Sigmoid colon (tissue), 7 donors: Measurements from ENCODE around the gene RBP4. TPM values are rescaled to one million over a fixed set of nuclear protein-coding genes. Genes with fewer than 3 reads are reported as not detected.

Experiments used
- DNase-seq: peaks from one replicate; pipeline ENCODE4 v3.0.0-alpha.2; 2019
- H3K27ac ChIP-seq, 4 donors: fragments of 200-600 bp; sonication (generic); one replicate each; pipeline ENCODE4 v1.5.1; 2016 to 2019; ENCODE audit warnings: mild to moderate bottlenecking in 1 of 4
- H3K27me3 ChIP-seq, 3 donors: fragments of 200-600 bp; sonication (generic); one replicate each; pipeline ENCODE4 v1.5.1; 2019; ENCODE audit warnings: mild to moderate bottlenecking in 1 of 3
- H3K36me3 ChIP-seq, 4 donors: fragments of 200-600 bp; sonication (generic); one replicate each; pipeline ENCODE4 v1.5.1; 2016 to 2019
- H3K4me1 ChIP-seq, 4 donors: fragments of 200-600 bp; sonication (generic); one replicate each; pipeline ENCODE4 v1.5.1; 2017 to 2019
- H3K4me3 ChIP-seq, 4 donors: fragments of 200-600 bp; sonication (generic); one replicate each; pipeline ENCODE4 v1.5.1; 2017 to 2019; ENCODE audit warnings: mild to moderate bottlenecking in 2 of 4, moderate library complexity in 1 of 4
- H3K9me3 ChIP-seq, 4 donors: fragments of 200-600 bp in 3 of 4; sonication (generic) in 3 of 4; one replicate each; pipeline versions ENCODE4 v1.5.1 to v1.6.1; 2013 to 2019
- CTCF ChIP-seq, 4 experiments: fragments of 450-650 bp in 3 of 4; fragments of 200-600 bp in 1 of 4; IDR thresholded peaks; one replicate each; pipeline ENCODE4 v1.5.1; 2016 to 2019; ENCODE audit warnings: antibody characterized with exemption in 4 of 4, mild to moderate bottlenecking in 3 of 4, moderate library complexity in 2 of 4
- EP300 ChIP-seq, 4 donors: sonication (generic); formaldehyde crosslinking; IDR thresholded peaks; one replicate each; pipeline ENCODE4 v1.6.1; 2017; ENCODE audit warnings: antibody characterized with exemption in 4 of 4
- POLR2A ChIP-seq, 2 donors: fragments of 450-650 bp; IDR thresholded peaks; one replicate each; pipeline ENCODE4 v1.6.1; 2016; ENCODE audit warnings: antibody characterized with exemption in 2 of 2, mild to moderate bottlenecking in 2 of 2, moderate library complexity in 2 of 2
- POLR2AphosphoS5 ChIP-seq, 4 donors: sonication (generic); formaldehyde crosslinking; IDR thresholded peaks; one replicate each; pipeline ENCODE4 v1.6.1; 2017; ENCODE audit warnings: antibody characterized with exemption in 4 of 4
- WGBS, 2 donors: extraction: QIAGEN DNeasy Blood & Tissue Kit; methylation state at CpG; one replicate each; pipeline ENCODE4 v1.1.7; 2013; 5-methylcytosine and 5-hydroxymethylcytosine counted together
- intact Hi-C: fragments of 100-400 bp; cut with DNase I; formaldehyde crosslinking; loops from one replicate; pipeline ENCODE4 v1.15.1; 2023
- polyA plus RNA-seq, 3 donors: library from polyadenylated mRNA; stranded (reverse); fragments of 200-250 nt; gene quantifications; one replicate each; pipeline ENCODE4 v1.2.3, GENCODE V29; 2013
- total RNA-seq, 4 donors: library from RNA; depleted of rRNA; stranded (reverse); fragments of >200 nt; gene quantifications; one replicate each; pipeline ENCODE4 v1.1.0, GENCODE V29; 2016
- donor health status: healthy with polysubstance abuse.
- donor health status: Bipolar disorder and iron deficiency.
- donor health status: healthy.

Gene RBP4
- total and polyA plus RNA-seq, 7 donors = 3.0 to 21.5 (median 4.2) TPM; not detected in 2

DNA sequence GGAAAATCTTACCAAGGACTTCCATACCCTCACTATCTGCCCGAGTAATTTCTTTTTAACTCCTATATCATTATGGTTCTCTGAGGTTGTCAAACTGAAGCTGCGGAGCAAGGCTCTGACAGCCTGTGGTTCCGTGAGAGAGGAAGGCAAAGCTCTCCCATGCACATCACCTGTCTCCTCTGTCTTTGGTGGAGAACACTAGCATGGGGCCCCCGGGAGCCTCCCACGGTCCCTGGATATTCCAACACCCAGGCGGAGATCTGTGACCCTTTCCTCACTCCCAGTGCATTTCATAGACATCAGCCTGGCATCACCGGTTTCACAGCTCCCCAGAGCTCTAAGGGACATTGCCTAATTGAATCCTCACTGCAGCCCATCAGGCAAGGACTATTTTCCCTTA lies 10.4 kb downstream of the RBP4 start:
- Histone ChIP-seq H3K4me3 (no peak overlapping the region), H3K27ac (no peak overlapping the region), H3K9me3 (no peaks in the 10 kb centered on the region), H3K36me3 (no peaks in the 10 kb centered on the region), H3K4me1 (no peaks in the 10 kb centered on the region), H3K27me3 (no peaks in the 10 kb centered on the region)
- DNase-seq = no peak
- WGBS, 2 donors = 95% methylated on average over 7 of the region's 7 CpGs
- intact Hi-C loops = no loop called here
- TF ChIP-seq POLR2AphosphoS5 (IDR thresholded peaks at IDR 0.05) (no peak), EP300 (IDR thresholded peaks at IDR 0.05) (no peak), POLR2A (IDR thresholded peaks at IDR 0.05) (no peak), CTCF (IDR thresholded peaks at IDR 0.05) (no peak)

DNA sequence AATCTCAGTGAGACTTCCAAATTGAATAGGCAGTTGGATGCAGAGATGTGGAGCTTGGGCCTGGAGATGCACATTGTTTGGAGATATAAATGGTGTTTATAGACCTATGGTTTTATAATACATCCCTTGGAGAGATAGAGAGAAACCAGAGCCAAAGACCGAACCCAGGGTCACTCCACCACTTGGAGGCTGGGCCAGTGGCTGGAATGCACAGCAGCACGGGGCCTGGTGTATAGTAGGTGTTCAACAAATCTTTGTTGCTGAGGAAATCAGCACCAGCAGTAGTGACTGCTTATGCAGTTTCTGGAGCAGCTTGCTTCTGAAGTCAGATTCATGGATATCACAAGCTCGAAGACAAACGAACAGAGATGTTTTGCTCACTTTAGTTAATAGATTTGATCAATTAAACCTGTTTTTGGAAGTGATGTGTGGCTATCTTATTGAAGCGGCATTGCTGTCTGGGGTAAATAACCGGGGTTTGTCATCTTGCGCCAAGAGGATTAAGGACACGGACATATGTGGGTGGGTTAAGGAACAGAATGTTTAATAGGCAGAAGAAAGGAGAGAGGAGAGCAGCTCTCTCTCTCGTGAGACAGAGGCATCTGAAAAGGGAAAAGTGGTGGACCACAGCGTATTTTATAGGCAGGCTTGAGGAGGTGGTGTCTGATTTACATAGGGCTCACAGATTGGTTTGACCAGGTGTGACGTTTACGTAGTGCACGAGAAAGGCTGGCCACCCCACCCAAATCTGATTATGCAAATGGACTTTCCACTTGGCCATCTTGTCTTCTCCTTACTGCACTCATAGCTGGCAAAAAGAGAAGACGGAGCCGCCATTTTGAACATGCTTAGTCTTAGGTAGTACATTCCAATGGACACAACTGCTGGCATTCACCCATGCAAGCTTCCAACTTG lies 11.1 kb downstream of the RBP4 start:
- Histone ChIP-seq H3K27me3 (no peaks in the 10 kb centered on the region), H3K9me3 (no peaks in the 10 kb centered on the region), H3K4me3 (no peak overlapping the region), H3K36me3 (no peaks in the 10 kb centered on the region), H3K27ac (no peak overlapping the region), H3K4me1 (no peaks in the 10 kb centered on the region)
- WGBS, 2 donors = 89% methylated on average over 15 of the region's 15 CpGs
- DNase-seq = no peak
- intact Hi-C loops = no loop called here
- no peak for TF ChIP-seq EP300 (IDR thresholded peaks at IDR 0.05)
- TF ChIP-seq POLR2A (IDR thresholded peaks at IDR 0.05) = no peak

DNA sequence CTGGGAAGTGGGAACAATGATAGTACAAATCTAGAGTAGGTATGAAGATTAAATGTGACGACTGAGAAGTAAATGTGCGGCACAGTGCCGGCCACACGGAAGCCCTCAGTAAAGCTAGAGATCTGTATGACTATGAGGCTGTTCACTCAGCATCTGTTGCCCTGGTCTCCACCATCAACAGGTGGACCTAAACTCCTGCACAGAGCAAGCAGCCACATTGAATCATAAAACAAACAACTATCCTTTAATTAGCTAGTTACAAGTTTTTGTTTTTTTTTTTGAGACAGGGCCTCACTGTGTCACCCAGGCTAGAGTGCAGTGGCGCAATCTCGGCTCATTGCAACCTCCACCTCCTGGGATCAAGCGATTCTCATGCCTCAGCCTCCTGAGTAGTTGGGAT lies 16.6 kb downstream of the RBP4 start:
- Histone ChIP-seq H3K9me3 (no peaks in the 10 kb centered on the region), H3K27me3 (peaks cover 0 to 7% (median 0%) of the 10 kb centered on the region in 3 donors), H3K36me3 (no peaks in the 10 kb centered on the region), H3K4me1 (no peaks in the 10 kb centered on the region), H3K27ac (no peak overlapping the region), H3K4me3 (no peak overlapping the region)
- no peak for TF ChIP-seq CTCF (IDR thresholded peaks at IDR 0.05)
- no peak for TF ChIP-seq POLR2A (IDR thresholded peaks at IDR 0.05)
- no peak for TF ChIP-seq EP300 (IDR thresholded peaks at IDR 0.05)
- no peak for TF ChIP-seq POLR2AphosphoS5 (IDR thresholded peaks at IDR 0.05)
- intact Hi-C loops = no loop called here
- no peak for DNase-seq
- 92 to 96% methylated on average over 7 of the region's 7 CpGs for WGBS, 2 donors

- DNase-seq = no peak
- H3K4me1 ChIP-seq = no peaks in the 10 kb centered on the region
- no peak overlapping the region for H3K4me3 ChIP-seq
- no peak for TF ChIP-seq EP300 (IDR thresholded peaks at IDR 0.05)
- no peak for TF ChIP-seq CTCF (IDR thresholded peaks at IDR 0.05)
- no peak for TF ChIP-seq POLR2AphosphoS5 (IDR thresholded peaks at IDR 0.05)
- TF ChIP-seq POLR2A (IDR thresholded peaks at IDR 0.05) = no peak
- H3K27ac ChIP-seq = no peak overlapping the region
- H3K27me3 ChIP-seq = peaks cover 0 to 7% (median 0%) of the 10 kb centered on the region in 3 donors
- no peaks in the 10 kb centered on the region for H3K9me3 ChIP-seq
- no peaks in the 10 kb centered on the region for H3K36me3 ChIP-seq
- intact Hi-C loops = no loop called here
- 66 to 76% methylated on average over 6 of the region's 6 CpGs for WGBS, 2 donors
Measured at GRCh38 chr10:93580828-93581227, 20.2 kb downstream of the RBP4 start.

DNA sequence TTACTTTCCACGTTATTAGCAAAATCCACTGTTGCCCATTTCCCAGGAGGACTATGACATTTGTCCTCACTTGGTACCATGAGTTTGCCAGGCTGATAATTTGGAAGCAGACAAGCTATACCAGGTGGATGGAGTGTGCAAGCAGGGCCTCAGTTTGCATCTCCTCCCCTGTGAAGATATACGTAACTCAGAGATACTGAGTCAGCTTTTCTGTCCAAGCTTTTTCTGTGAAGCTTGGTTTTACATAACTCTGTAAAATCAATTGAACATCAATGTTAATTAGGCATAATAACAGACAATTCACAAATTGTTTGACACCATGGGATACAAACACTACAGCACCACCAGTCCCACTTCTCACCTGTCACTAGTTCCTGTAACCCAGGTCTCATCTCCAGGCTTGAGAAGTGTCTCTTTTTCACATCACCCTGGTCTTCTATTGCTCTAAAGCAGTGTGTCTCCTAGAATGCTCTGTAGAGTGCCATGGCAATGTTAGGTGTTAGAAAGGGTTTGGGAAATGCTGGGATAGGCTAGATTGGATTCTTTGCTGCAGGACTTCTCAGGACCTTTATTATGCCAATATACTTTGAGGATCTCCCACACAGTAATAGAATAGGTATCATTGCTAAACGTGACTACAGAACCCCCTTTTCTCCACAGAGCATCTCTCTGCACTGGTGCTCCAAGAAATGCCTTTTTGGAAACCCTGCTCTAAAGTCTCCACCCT lies 20.9 kb downstream of the RBP4 start:
- H3K27me3 ChIP-seq = peaks cover 0 to 7% (median 0%) of the 10 kb centered on the region in 3 donors
- no peaks in the 10 kb centered on the region for H3K36me3 ChIP-seq
- DNase-seq = no peak
- no peaks in the 10 kb centered on the region for H3K4me1 ChIP-seq
- no peaks in the 10 kb centered on the region for H3K9me3 ChIP-seq
- 90 to 91% methylated on average over 3 of the region's 3 CpGs for WGBS, 2 donors
- no peak overlapping the region for H3K4me3 ChIP-seq
- no peak for TF ChIP-seq EP300 (IDR thresholded peaks at IDR 0.05)
- TF ChIP-seq POLR2AphosphoS5 (IDR thresholded peaks at IDR 0.05) = no peak
- no peak for TF ChIP-seq POLR2A (IDR thresholded peaks at IDR 0.05)
- no peak for TF ChIP-seq CTCF (IDR thresholded peaks at IDR 0.05)
- H3K27ac ChIP-seq = no peak overlapping the region
- intact Hi-C loops = no loop called here
